ENCODE data around the gene ISOC2.

GRCh38 chr19:55476100-55476775 lies 14.8 kb upstream of the ISOC2 start, which contains the start of gene ZNF628:
- TF ChIP-seq CTCF (IDR thresholded peaks at IDR 0.05; ENCODE audit: insufficient read depth, low read length) (no peak), GABPA (IDR thresholded peaks at IDR 0.05; ENCODE audit: low read depth) (no peak), SPI1 (IDR thresholded peaks at IDR 0.05; ENCODE audit: borderline replicate concordance, low read depth) (no peak)
